ENCODE data around the gene MRLN.

MRLN gene

DNA sequence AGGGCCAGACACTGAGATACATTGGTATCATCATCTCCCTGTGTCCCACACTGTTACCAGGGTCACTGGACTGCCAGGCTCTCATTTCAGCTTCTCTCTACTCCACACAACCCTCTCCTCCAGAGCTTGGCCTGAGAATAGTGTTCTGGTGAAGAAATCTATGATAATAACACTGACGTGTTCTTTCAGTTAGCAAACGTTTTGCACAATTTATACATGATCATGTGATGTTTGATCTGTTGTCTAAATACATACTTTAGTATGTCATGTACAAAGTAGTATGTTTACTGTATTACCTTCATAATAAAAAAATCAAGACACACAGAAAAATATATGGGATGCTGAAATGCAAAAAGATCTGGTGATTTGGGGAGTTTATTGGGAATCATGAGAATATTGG is 48.6 kb downstream of the MRLN start:
- peaks cover 3% of the 10 kb centered on the region for H3K4me1 Mint-ChIP-seq (ENCODE audit: low read depth)
- no peak overlapping the region for H3K27ac Mint-ChIP-seq
- peaks cover 57% of the 10 kb centered on the region for H3K27me3 Mint-ChIP-seq
- no peaks in the 10 kb centered on the region for H3K36me3 Mint-ChIP-seq (ENCODE audit: low read depth)
- no peak overlapping the region for H3K4me3 Mint-ChIP-seq
- DNase-seq, result no peak
- no peaks in the 10 kb centered on the region for H3K9me3 Mint-ChIP-seq

- Mint-ChIP-seq H3K27ac (no peak overlapping the region), H3K4me1 (ENCODE audit: low read depth) (no peaks in the 10 kb centered on the region), H3K36me3 (ENCODE audit: low read depth) (no peaks in the 10 kb centered on the region), H3K4me3 (no peak overlapping the region), H3K9me3 (no peaks in the 10 kb centered on the region), H3K27me3 (peaks cover 49% of the 10 kb centered on the region)
- DNase-seq, result no peak
Observed at GRCh38 chr10:59702347-59702746, 50.9 kb downstream of the MRLN start.

DNA sequence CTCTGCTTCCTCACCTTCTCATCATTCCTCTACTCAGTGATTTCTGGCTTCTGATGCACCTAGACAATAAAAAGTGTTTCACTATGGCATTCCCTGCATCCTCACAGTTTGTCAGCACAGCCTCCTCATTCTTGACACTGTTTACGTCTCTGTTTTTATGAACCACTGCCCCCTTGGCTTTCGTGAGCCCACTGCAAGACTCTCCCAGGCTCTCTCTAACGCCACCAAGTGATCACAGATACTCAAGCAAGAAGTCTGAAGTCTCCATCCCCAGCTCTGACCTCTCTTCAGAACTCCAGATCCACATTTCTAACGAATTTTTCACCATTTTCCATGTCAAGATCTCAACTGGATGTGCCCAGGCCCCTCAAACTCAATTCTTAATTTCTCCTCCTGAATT is 52.5 kb downstream of the MRLN start:
- no peak for DNase-seq
- Mint-ChIP-seq H3K27me3 (peaks cover 35% of the 10 kb centered on the region), H3K36me3 (ENCODE audit: low read depth) (no peaks in the 10 kb centered on the region), H3K4me3 (no peak overlapping the region), H3K27ac (no peak overlapping the region), H3K4me1 (ENCODE audit: low read depth) (no peaks in the 10 kb centered on the region), H3K9me3 (no peaks in the 10 kb centered on the region)

- Mint-ChIP-seq H3K4me3 (no peak overlapping the region), H3K27me3 (peaks cover 23% of the 10 kb centered on the region), H3K27ac (no peak overlapping the region), H3K4me1 (ENCODE audit: low read depth) (no peaks in the 10 kb centered on the region), H3K9me3 (no peaks in the 10 kb centered on the region), H3K36me3 (ENCODE audit: low read depth) (no peaks in the 10 kb centered on the region)
- DNase-seq, result no peak
Observed at GRCh38 chr10:59698326-59698725, 54.9 kb downstream of the MRLN start.

DNA sequence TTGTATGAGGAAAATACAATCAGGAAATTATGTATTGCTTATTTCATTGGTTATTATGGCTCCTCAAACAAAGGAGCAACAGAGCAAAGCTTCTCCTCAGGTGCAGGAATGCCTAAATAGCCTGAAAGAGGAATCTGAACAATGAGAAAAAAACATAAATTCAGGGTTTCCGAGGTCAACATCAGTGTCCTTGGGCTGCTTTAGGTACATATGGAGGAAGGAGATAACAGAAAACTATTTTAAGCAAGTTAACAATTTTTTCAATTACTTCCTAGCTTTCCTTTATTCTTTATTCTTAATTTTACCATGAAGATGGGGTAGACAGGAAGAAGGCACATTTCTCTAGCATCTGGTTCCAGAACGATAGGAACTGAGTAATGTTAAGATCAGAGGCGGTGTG is 57.6 kb downstream of the MRLN start:
- peaks cover 9% of the 10 kb centered on the region for H3K27me3 Mint-ChIP-seq
- H3K4me3 Mint-ChIP-seq, result no peak overlapping the region
- no peaks in the 10 kb centered on the region for H3K36me3 Mint-ChIP-seq (ENCODE audit: low read depth)
- no peak for DNase-seq
- H3K9me3 Mint-ChIP-seq, result no peaks in the 10 kb centered on the region
- no peaks in the 10 kb centered on the region for H3K4me1 Mint-ChIP-seq (ENCODE audit: low read depth)
- no peak overlapping the region for H3K27ac Mint-ChIP-seq

DNA sequence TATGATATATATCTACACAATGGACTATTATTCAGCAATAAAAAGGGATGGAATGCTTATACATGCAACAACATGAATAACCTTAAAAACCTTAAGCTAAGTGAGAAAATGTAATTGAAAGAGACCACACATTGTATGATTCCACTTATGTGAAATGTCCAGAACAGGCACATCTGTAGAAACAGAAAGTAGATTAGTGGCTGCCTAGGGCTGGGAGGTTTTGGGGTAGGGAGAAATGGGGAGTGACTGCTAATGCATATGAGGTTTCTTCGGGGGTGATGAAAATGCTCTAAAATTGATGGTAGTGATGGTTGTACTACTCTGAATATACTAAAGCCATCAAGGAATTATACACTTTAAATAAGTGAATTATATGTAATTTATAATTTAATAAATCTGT is 58.3 kb downstream of the MRLN start:
- no peaks in the 10 kb centered on the region for H3K36me3 Mint-ChIP-seq (ENCODE audit: low read depth)
- no peak for DNase-seq
- no peaks in the 10 kb centered on the region for H3K4me1 Mint-ChIP-seq (ENCODE audit: low read depth)
- no peak overlapping the region for H3K4me3 Mint-ChIP-seq
- peaks cover 11% of the 10 kb centered on the region for H3K27me3 Mint-ChIP-seq
- H3K9me3 Mint-ChIP-seq, result no peaks in the 10 kb centered on the region
- H3K27ac Mint-ChIP-seq, result no peak overlapping the region

DNA sequence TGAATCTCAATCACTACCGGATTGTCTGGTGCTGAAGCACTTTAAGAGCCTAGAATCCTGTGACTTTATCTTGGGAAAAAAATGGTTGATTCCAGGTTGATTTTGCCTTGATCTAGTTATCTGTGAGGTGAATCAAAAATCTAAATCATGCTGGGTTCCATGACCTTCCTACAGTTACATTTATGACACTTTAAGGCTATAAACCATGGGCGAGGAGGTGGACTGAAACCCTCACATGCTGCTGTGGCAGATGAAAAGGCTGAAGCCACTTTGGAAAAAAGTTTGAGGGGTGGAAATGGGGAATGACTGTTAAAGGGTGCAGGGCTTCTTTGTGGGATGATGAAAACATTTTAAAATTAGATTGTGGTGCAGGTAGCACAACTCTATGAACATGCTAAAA is 61.1 kb downstream of the MRLN start:
- no peak overlapping the region for H3K27ac Mint-ChIP-seq
- H3K36me3 Mint-ChIP-seq (ENCODE audit: low read depth), result no peaks in the 10 kb centered on the region
- no peak overlapping the region for H3K4me3 Mint-ChIP-seq
- H3K27me3 Mint-ChIP-seq, result peaks cover 11% of the 10 kb centered on the region
- DNase-seq, result no peak
- no peaks in the 10 kb centered on the region for H3K4me1 Mint-ChIP-seq (ENCODE audit: low read depth)
- H3K9me3 Mint-ChIP-seq, result no peaks in the 10 kb centered on the region

DNA sequence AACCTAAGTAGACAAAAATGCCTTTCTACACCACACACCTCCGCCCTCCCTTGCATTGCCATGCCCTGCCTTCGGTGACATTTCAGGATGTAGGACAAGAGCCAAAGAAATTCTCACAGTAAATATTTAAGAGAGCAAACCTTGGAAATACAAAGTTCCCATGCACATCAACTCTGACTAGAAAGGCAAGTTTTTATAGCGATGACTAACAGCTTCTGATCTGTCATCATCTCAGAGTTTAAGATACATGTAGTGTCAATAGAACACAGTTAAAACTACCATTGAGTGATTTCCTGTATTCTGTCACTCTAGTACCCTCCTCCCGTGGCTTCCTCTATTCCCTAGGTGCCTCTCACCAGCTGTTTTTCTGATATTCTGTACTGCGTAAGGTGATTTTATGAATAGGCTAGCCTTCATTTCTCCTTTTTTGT is 64.3 kb downstream of the MRLN start:
- no peak overlapping the region for H3K27ac Mint-ChIP-seq
- no peaks in the 10 kb centered on the region for H3K36me3 Mint-ChIP-seq (ENCODE audit: low read depth)
- DNase-seq, result no peak
- H3K4me3 Mint-ChIP-seq, result no peak overlapping the region
- H3K4me1 Mint-ChIP-seq (ENCODE audit: low read depth), result no peaks in the 10 kb centered on the region
- peaks cover 11% of the 10 kb centered on the region for H3K27me3 Mint-ChIP-seq
- H3K9me3 Mint-ChIP-seq, result no peaks in the 10 kb centered on the region

GRCh38 chr10:59687657-59688056 is 65.6 kb downstream of the MRLN start:
- H3K27ac Mint-ChIP-seq, result no peak overlapping the region
- H3K9me3 Mint-ChIP-seq, result no peaks in the 10 kb centered on the region
- no peaks in the 10 kb centered on the region for H3K4me1 Mint-ChIP-seq (ENCODE audit: low read depth)
- no peaks in the 10 kb centered on the region for H3K36me3 Mint-ChIP-seq (ENCODE audit: low read depth)
- no peak overlapping the region for H3K4me3 Mint-ChIP-seq
- H3K27me3 Mint-ChIP-seq, result peaks cover 11% of the 10 kb centered on the region
- DNase-seq, result no peak
